KMS-11 (cell line): ENCODE data around the gene LIF.

Experiments used
- H2AFZ ChIP-seq: fragments of 200-600 bp; sonication (generic); 2 replicates; pipeline ENCODE4 v1.6.1; 2016; ENCODE audit warnings: antibody characterized with exemption, mixed run types, low read depth
- H3K27ac ChIP-seq: fragments of 200-600 bp; sonication (generic); 2 replicates; pipeline ENCODE4 v1.6.1; 2016; ENCODE audit warnings: mild to moderate bottlenecking, mixed run types
- H3K27me3 ChIP-seq: fragments of 200-600 bp; sonication (generic); 2 replicates; pipeline ENCODE4 v1.6.1; 2017; ENCODE audit warnings: mild to moderate bottlenecking, low read depth, mixed run types, moderate library complexity; ENCODE audit not compliant: insufficient read depth
- H3K36me3 ChIP-seq: fragments of 200-600 bp; sonication (generic); 2 replicates; pipeline ENCODE4 v1.6.1; 2017; ENCODE audit warnings: mild to moderate bottlenecking, mixed run types; ENCODE audit not compliant: insufficient read depth
- H3K4me1 ChIP-seq: fragments of 200-600 bp; sonication (generic); 2 replicates; pipeline ENCODE4 v1.6.1; 2016; ENCODE audit warnings: mild to moderate bottlenecking, low read depth, mixed run types; ENCODE audit not compliant: poor library complexity, severe bottlenecking
- H3K4me2 ChIP-seq: fragments of 200-600 bp; sonication (generic); 2 replicates; pipeline ENCODE4 v1.7.0; 2016; ENCODE audit warnings: mild to moderate bottlenecking, mixed run types
- H3K4me3 ChIP-seq: fragments of 200-600 bp; sonication (generic); IDR thresholded peaks from 2 replicates; pipeline ENCODE4 v1.6.1; 2017; ENCODE audit warnings: low read depth, low read length, mixed read lengths; ENCODE audit not compliant: insufficient read depth
- H3K79me2 ChIP-seq: fragments of 200-600 bp; sonication (generic); 2 replicates; pipeline ENCODE4 v1.6.1; 2016; ENCODE audit warnings: low read depth, mixed run types; ENCODE audit not compliant: insufficient read depth
- H3K9ac ChIP-seq: fragments of 200-600 bp; sonication (generic); 2 replicates; pipeline ENCODE4 v1.6.1; 2016; ENCODE audit warnings: mild to moderate bottlenecking, mixed run types
- H4K20me1 ChIP-seq: fragments of 200-600 bp; sonication (generic); 2 replicates; pipeline ENCODE4 v1.6.1; 2016; ENCODE audit warnings: mild to moderate bottlenecking, mixed run types; ENCODE audit not compliant: insufficient read depth
- TF ChIP-seq, protein P1 (sequence below): fragments of 200-600 bp; sonication (generic); conservative IDR thresholded peaks from 2 replicates; pipeline ENCODE4 v1.6.1; 2017; ENCODE audit warnings: low read depth, mild to moderate bottlenecking, antibody characterized with exemption, low read length, moderate library complexity, mixed read lengths

Gene LIF

DNA sequence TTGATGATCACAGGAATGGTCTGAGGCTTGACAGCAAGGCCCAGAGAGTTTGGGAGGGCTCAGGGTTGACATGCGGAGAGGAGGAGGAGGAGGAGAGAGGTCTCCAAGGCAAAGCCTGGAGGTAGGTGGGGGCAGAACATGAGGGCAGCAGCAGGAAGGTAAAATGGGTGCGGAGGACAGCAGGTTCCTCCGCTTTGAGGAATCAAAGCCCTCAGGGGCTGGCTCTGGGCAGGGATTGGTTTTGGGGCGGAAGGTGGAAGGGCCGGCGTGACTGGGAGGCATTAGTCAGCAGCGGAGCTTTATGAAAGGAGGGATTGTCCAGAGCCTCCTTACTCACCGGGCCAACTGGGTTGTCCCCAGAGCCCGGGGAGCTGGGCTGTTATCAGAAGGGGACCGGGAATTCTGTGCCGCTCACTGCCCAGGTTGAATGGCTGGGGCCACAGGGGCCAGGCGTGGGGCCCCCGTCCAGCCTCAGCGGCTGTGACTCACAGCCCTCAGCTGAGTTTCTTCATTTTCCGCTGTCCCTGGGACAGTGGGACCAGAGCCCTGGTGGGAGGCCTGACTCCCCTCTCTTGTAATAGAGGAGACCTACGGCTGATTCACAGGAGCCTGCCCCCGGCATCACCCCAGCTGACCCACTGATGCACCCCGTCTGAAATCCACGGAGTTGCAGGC is 36.2 kb downstream of the LIF start:
- Histone ChIP-seq H3K9ac (no peak overlapping the region), H3K4me3 (no peak overlapping the region), H2AFZ (no peak overlapping the region), H3K79me2 (no peaks in the 10 kb centered on the region), H4K20me1 (no peaks in the 10 kb centered on the region), H3K4me1 (no peaks in the 10 kb centered on the region), H3K36me3 (no peaks in the 10 kb centered on the region), H3K27ac (no peak overlapping the region), H3K27me3 (no peaks in the 10 kb centered on the region; the same call in 1 of the 2 replicates), H3K4me2 (no peak overlapping the region)
- TF ChIP-seq, protein P1, sequence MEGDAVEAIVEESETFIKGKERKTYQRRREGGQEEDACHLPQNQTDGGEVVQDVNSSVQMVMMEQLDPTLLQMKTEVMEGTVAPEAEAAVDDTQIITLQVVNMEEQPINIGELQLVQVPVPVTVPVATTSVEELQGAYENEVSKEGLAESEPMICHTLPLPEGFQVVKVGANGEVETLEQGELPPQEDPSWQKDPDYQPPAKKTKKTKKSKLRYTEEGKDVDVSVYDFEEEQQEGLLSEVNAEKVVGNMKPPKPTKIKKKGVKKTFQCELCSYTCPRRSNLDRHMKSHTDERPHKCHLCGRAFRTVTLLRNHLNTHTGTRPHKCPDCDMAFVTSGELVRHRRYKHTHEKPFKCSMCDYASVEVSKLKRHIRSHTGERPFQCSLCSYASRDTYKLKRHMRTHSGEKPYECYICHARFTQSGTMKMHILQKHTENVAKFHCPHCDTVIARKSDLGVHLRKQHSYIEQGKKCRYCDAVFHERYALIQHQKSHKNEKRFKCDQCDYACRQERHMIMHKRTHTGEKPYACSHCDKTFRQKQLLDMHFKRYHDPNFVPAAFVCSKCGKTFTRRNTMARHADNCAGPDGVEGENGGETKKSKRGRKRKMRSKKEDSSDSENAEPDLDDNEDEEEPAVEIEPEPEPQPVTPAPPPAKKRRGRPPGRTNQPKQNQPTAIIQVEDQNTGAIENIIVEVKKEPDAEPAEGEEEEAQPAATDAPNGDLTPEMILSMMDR = no peak

DNA sequence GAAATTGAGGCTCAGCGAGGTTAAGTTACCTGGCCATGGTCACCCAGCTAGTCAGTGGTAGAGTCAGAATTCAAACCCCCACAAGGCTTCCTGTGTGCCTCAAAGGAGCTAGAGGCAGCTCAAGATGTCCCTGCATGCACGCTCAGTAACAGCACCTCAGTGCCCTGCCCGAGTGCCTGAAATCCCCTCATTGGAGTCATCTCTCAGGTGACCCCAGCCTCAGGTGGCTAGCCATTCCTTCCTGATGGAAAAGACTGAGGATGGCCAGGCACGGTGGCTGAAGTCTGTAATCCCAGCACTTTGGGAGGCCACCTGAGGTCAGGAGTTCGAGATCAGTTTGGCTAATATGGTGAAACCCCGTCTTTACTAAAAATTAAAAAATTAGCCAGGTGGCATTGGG is 36.9 kb downstream of the LIF start:
- Histone ChIP-seq H2AFZ (no peak overlapping the region), H3K27me3 (no peaks in the 10 kb centered on the region; the same call in 1 of the 2 replicates), H3K27ac (no peak overlapping the region), H3K36me3 (no peaks in the 10 kb centered on the region), H3K9ac (no peak overlapping the region), H4K20me1 (no peaks in the 10 kb centered on the region), H3K4me2 (no peak overlapping the region), H3K79me2 (no peaks in the 10 kb centered on the region), H3K4me3 (no peak overlapping the region), H3K4me1 (no peaks in the 10 kb centered on the region)
- TF ChIP-seq, protein P1 = no peak

DNA sequence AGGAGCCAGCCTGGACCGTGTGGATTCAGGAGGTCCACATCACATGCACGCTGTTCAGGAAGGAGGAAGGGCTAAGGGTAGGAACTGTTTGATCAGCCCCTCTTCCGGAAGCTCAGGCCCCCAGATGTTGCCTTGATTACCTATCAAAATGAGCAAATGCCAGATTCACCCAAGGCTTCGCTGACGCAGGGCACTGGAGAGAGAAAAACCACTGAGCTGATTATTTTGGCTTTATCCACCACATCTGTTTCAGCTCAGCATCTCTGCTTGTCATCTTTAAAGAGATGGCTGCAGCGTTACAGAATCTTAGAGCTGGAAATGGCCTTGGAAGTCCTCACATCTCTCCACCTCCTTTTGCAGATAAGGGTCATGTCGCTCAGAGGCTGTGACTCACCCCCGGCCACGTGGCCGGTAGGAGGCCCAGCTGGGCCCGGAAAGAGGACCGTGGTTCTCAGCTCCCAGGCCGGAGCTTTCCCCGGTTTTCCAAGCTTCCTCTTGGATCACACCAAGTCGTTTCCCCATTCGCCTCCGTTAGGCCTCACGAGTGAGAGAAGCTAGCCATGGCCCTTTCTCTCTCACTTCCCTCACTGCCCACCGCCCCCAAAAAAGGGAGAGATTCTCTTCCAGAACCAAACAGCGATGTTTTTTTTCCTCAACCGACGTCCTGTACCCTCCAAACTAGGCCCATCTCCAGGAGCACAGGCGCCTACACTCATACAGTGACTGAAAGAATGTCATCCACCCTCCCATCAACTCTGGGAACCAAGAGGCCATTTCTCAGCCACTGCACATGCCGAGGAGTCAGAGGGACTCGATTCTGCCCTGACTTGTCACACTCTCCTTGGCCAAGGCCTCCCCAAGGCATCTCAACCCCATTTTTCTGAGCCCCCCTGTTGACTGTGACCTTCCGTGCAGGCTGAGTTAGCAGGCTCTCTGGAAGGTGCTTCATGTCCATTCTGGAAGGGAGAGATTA is 37.6 kb downstream of the LIF start:
- no peak overlapping the region for H3K4me2 ChIP-seq
- H3K27ac ChIP-seq = no peak overlapping the region
- H4K20me1 ChIP-seq = no peaks in the 10 kb centered on the region
- H3K27me3 ChIP-seq = no peaks in the 10 kb centered on the region; the same call in 1 of the 2 replicates
- H3K36me3 ChIP-seq = no peaks in the 10 kb centered on the region
- TF ChIP-seq, protein P1 = no peak
- H3K4me1 ChIP-seq = no peaks in the 10 kb centered on the region
- no peaks in the 10 kb centered on the region for H3K79me2 ChIP-seq
- no peak overlapping the region for H3K4me3 ChIP-seq
- no peak overlapping the region for H3K9ac ChIP-seq
- no peak overlapping the region for H2AFZ ChIP-seq

DNA sequence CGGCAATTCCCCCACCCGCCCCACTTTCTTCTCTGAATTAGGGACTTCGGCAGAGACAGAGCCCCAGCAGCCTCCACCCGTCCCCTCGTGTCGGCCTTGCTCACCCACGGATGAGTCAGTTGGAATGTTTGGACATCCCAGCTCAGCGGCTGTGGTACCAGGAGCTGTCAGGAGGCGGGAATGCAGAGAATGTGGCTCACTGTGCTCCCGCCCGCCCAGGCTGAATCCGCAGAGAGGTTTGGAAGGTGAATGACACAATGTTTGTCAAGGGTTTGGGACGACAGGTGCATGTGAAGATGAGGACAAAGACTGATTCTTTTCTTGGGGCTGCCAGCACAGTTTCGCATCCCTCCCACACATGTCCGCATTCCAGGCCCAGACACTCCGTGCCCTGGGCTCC is 39.6 kb downstream of the LIF start:
- H3K9ac ChIP-seq = no peak overlapping the region
- no peaks in the 10 kb centered on the region for H4K20me1 ChIP-seq
- no peaks in the 10 kb centered on the region; the same call in 1 of the 2 replicates for H3K27me3 ChIP-seq
- no peaks in the 10 kb centered on the region for H3K4me1 ChIP-seq
- no peaks in the 10 kb centered on the region for H3K36me3 ChIP-seq
- H3K4me3 ChIP-seq = no peak overlapping the region
- H3K79me2 ChIP-seq = no peaks in the 10 kb centered on the region
- no peak overlapping the region for H3K27ac ChIP-seq
- H3K4me2 ChIP-seq = no peak overlapping the region
- TF ChIP-seq, protein P1 = no peak
- H2AFZ ChIP-seq = no peak overlapping the region
